ENCODE data around the gene P2RX5.

The P2RX5 gene

DNA sequence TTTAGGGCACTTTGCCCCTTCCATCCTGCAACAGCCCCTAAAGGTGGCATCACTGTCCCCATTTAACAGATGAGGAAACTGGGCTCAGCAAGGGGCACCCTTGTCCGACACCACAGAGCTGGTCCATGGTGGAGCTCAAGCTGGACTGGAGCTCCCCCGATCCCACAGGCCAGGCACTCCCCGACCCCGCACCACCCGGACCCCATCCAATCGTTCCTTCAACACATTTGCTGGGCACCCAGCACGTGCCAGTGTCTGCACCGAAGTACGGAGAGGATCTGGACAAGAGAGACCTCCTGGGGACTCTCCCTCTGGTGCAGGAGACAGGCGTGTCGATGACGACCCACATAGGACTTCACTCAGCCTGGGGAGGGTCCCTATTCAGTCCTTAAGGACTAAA, 13.9 kb downstream of the P2RX5 start:
- DNase-seq (ENCODE audit: low spot score): no peak
- H4K8ac ChIP-seq (ENCODE audit: low read depth, low read length): no peak overlapping the region
- no peak overlapping the region for H2BK15ac ChIP-seq (ENCODE audit: low read length)
- H2BK5ac ChIP-seq (ENCODE audit: low read length): no peak overlapping the region
- no peaks in the 10 kb centered on the region for H3K36me3 ChIP-seq (replicated peaks in 1 of 2; ENCODE audit: control insufficient read depth in 2 of 2, insufficient read depth in 2 of 2, low read length in 2 of 2)
- no peaks in the 10 kb centered on the region for H3K79me1 ChIP-seq (ENCODE audit: low read depth, low read length)
- no peak overlapping the region for H2AFZ ChIP-seq (ENCODE audit: low read length)
- H2AK5ac ChIP-seq (ENCODE audit: low read depth, low read length): peak overlapping the region; percentile 83
- H3K4me3 ChIP-seq (ENCODE audit: low read length in 2 of 2): no peak overlapping the region
- H3K27ac ChIP-seq (replicated peaks; ENCODE audit: low read length): no peak overlapping the region
- H3K4ac ChIP-seq (ENCODE audit: low read length): no peak overlapping the region
- WGBS, 2 donors (ENCODE audit: extremely low coverage in 2 of 2, insufficient read length in 2 of 2, insufficient replicate concordance in 1 of 2): no CpG with 5 or more reads among the region's 12 CpGs
- no peaks in the 10 kb centered on the region for H3K9me3 ChIP-seq (replicated peaks in 1 of 2; ENCODE audit: control insufficient read depth in 2 of 2, insufficient read depth in 1 of 2, low read depth in 1 of 2, low read length in 2 of 2)
- no peak overlapping the region for H4K91ac ChIP-seq (ENCODE audit: low read depth, low read length, poor library complexity)
- no peak overlapping the region for H2BK120ac ChIP-seq (ENCODE audit: low read depth, low read length)
- peaks cover 0 to 3% of the 10 kb centered on the region in 2 donors for H3K4me1 ChIP-seq (ENCODE audit: control insufficient read depth in 2 of 2, insufficient read depth in 1 of 2, low read depth in 1 of 2, low read length in 2 of 2)
- H3K27me3 ChIP-seq (ENCODE audit: control insufficient read depth in 3 of 3, insufficient read depth in 3 of 3, low read depth in 1 of 3, low read length in 3 of 3): peaks cover 0 to 24% (median 0%) of the 10 kb centered on the region in 3 experiments
- H3K18ac ChIP-seq (ENCODE audit: low read length): no peak overlapping the region
- no peak overlapping the region for H3K23ac ChIP-seq (ENCODE audit: low read depth, low read length, poor library complexity)
- H2BK12ac ChIP-seq (ENCODE audit: low read length): no peak overlapping the region
- H3K4me2 ChIP-seq (ENCODE audit: insufficient read depth, low read length, poor library complexity, severe bottlenecking): no peak overlapping the region
- no peak overlapping the region for H3K14ac ChIP-seq (ENCODE audit: low read length)
- H3K9ac ChIP-seq (ENCODE audit: low read depth, low read length, poor library complexity): no peak overlapping the region

DNA sequence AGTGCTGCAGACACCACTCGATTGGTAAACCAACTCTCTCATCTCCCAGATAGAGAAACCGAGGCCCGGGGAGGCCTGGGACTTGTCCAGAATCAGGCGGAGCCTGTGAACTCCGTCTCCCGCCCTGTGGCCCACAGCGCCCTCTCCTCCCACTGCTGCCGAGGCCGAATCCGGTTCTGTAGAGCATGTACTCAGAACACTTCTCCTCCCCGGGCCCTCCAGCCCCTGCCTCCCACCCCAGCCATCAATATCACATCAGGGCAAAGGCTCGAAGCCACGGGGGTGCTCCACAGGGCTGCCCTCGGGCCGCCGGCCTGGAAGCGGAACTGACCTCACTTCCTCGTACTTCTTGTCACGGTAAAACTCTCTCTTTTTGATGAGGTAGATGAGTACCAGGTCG, 14.4 kb downstream of the P2RX5 start:
- WGBS, 2 donors (ENCODE audit: extremely low coverage in 2 of 2, insufficient read length in 2 of 2, insufficient replicate concordance in 1 of 2): no CpG with 5 or more reads among the region's 20 CpGs
- no peak overlapping the region for H2BK120ac ChIP-seq (ENCODE audit: low read depth, low read length)

GRCh38 chr17:3681057-3681456, 14.9 kb downstream of the P2RX5 start:
- Histone ChIP-seq H3K27me3 (ENCODE audit: control insufficient read depth in 3 of 3, insufficient read depth in 3 of 3, low read depth in 1 of 3, low read length in 3 of 3) (peaks cover 0 to 25% (median 0%) of the 10 kb centered on the region in 3 experiments), H3K4me1 (ENCODE audit: control insufficient read depth in 2 of 2, insufficient read depth in 1 of 2, low read depth in 1 of 2, low read length in 2 of 2) (peaks cover 0 to 3% of the 10 kb centered on the region in 2 donors), H2AK5ac (ENCODE audit: low read depth, low read length) (no peak overlapping the region), H4K91ac (ENCODE audit: low read depth, low read length, poor library complexity) (peak overlapping the region; percentile 30), H3K4ac (ENCODE audit: low read length) (no peak overlapping the region), H4K8ac (ENCODE audit: low read depth, low read length) (no peak overlapping the region), H3K9me3 (replicated peaks in 1 of 2; ENCODE audit: control insufficient read depth in 2 of 2, insufficient read depth in 1 of 2, low read depth in 1 of 2, low read length in 2 of 2) (no peaks in the 10 kb centered on the region), H3K79me1 (ENCODE audit: low read depth, low read length) (no peaks in the 10 kb centered on the region), H3K36me3 (replicated peaks in 1 of 2; ENCODE audit: control insufficient read depth in 2 of 2, insufficient read depth in 2 of 2, low read length in 2 of 2) (no peaks in the 10 kb centered on the region), H3K4me2 (ENCODE audit: insufficient read depth, low read length, poor library complexity, severe bottlenecking) (no peak overlapping the region), H3K27ac (replicated peaks; ENCODE audit: low read length) (no peak overlapping the region), H3K14ac (ENCODE audit: low read length) (no peak overlapping the region), H3K9ac (ENCODE audit: low read depth, low read length, poor library complexity) (peak overlapping the region; percentile 44), H3K23ac (ENCODE audit: low read depth, low read length, poor library complexity) (peak overlapping the region; percentile 20), H3K4me3 (ENCODE audit: low read length in 2 of 2) (no peak overlapping the region), H2BK120ac (ENCODE audit: low read depth, low read length) (no peak overlapping the region), H2BK15ac (ENCODE audit: low read length) (no peak overlapping the region), H2BK12ac (ENCODE audit: low read length) (peak overlapping the region; percentile 22), H2AFZ (ENCODE audit: low read length) (no peak overlapping the region), H3K18ac (ENCODE audit: low read length) (no peak overlapping the region), H2BK5ac (ENCODE audit: low read length) (no peak overlapping the region)
- WGBS, 2 donors (ENCODE audit: extremely low coverage in 2 of 2, insufficient read length in 2 of 2, insufficient replicate concordance in 1 of 2): no CpG with 5 or more reads among the region's 12 CpGs
- DNase-seq (ENCODE audit: low spot score): no peak

More for the DNA sequence above, 14.4 kb downstream of the P2RX5 start:
- no peak overlapping the region for H3K18ac ChIP-seq (ENCODE audit: low read length)
- H4K8ac ChIP-seq (ENCODE audit: low read depth, low read length): no peak overlapping the region
- no peak overlapping the region for H2BK5ac ChIP-seq (ENCODE audit: low read length)
- peak overlapping the region; percentile 42 for H2AFZ ChIP-seq (ENCODE audit: low read length)
- H3K27me3 ChIP-seq (ENCODE audit: control insufficient read depth in 3 of 3, insufficient read depth in 3 of 3, low read depth in 1 of 3, low read length in 3 of 3): peaks cover 0 to 25% (median 0%) of the 10 kb centered on the region in 3 experiments
- H3K4me2 ChIP-seq (ENCODE audit: insufficient read depth, low read length, poor library complexity, severe bottlenecking): no peak overlapping the region
- no peak overlapping the region for H2BK12ac ChIP-seq (ENCODE audit: low read length)
- H2BK15ac ChIP-seq (ENCODE audit: low read length): no peak overlapping the region
- H3K14ac ChIP-seq (ENCODE audit: low read length): no peak overlapping the region
- H3K9me3 ChIP-seq (replicated peaks in 1 of 2; ENCODE audit: control insufficient read depth in 2 of 2, insufficient read depth in 1 of 2, low read depth in 1 of 2, low read length in 2 of 2): no peaks in the 10 kb centered on the region
- DNase-seq (ENCODE audit: low spot score): no peak
- no peak overlapping the region for H3K23ac ChIP-seq (ENCODE audit: low read depth, low read length, poor library complexity)
- no peak overlapping the region for H3K27ac ChIP-seq (replicated peaks; ENCODE audit: low read length)
- peak overlapping the region; percentile 83 for H2AK5ac ChIP-seq (ENCODE audit: low read depth, low read length)
- no peak overlapping the region for H3K9ac ChIP-seq (ENCODE audit: low read depth, low read length, poor library complexity)
- H3K4me3 ChIP-seq (ENCODE audit: low read length in 2 of 2): no peak overlapping the region
- H3K36me3 ChIP-seq (replicated peaks in 1 of 2; ENCODE audit: control insufficient read depth in 2 of 2, insufficient read depth in 2 of 2, low read length in 2 of 2): no peaks in the 10 kb centered on the region
- H4K91ac ChIP-seq (ENCODE audit: low read depth, low read length, poor library complexity): no peak overlapping the region
- no peaks in the 10 kb centered on the region for H3K79me1 ChIP-seq (ENCODE audit: low read depth, low read length)
- H3K4me1 ChIP-seq (ENCODE audit: control insufficient read depth in 2 of 2, insufficient read depth in 1 of 2, low read depth in 1 of 2, low read length in 2 of 2): peaks cover 0 to 3% of the 10 kb centered on the region in 2 donors
- H3K4ac ChIP-seq (ENCODE audit: low read length): no peak overlapping the region

GRCh38 chr17:3679531-3680126, 16.3 kb downstream of the P2RX5 start:
- H3K79me1 ChIP-seq (ENCODE audit: low read depth, low read length): no peaks in the 10 kb centered on the region
- H2BK120ac ChIP-seq (ENCODE audit: low read depth, low read length): no peak overlapping the region
- H3K27me3 ChIP-seq (ENCODE audit: control insufficient read depth in 3 of 3, insufficient read depth in 3 of 3, low read depth in 1 of 3, low read length in 3 of 3): peaks cover 0 to 25% (median 0%) of the 10 kb centered on the region in 3 experiments
- peaks cover 0 to 4% of the 10 kb centered on the region in 2 donors for H3K4me1 ChIP-seq (ENCODE audit: control insufficient read depth in 2 of 2, insufficient read depth in 1 of 2, low read depth in 1 of 2, low read length in 2 of 2)
- no peak overlapping the region for H4K8ac ChIP-seq (ENCODE audit: low read depth, low read length)
- H3K27ac ChIP-seq (replicated peaks; ENCODE audit: low read length): no peak overlapping the region
- no peak overlapping the region for H2BK5ac ChIP-seq (ENCODE audit: low read length)
- no peak overlapping the region for H3K4me3 ChIP-seq (ENCODE audit: low read length in 2 of 2)
- H4K91ac ChIP-seq (ENCODE audit: low read depth, low read length, poor library complexity): no peak overlapping the region
- WGBS, 2 donors (ENCODE audit: extremely low coverage in 2 of 2, insufficient read length in 2 of 2, insufficient replicate concordance in 1 of 2): no CpG with 5 or more reads among the region's 20 CpGs
- peak overlapping the region; percentile 56 for H3K14ac ChIP-seq (ENCODE audit: low read length)
- no peak overlapping the region for H2BK15ac ChIP-seq (ENCODE audit: low read length)
- peak overlapping the region; percentile 21 for H3K9ac ChIP-seq (ENCODE audit: low read depth, low read length, poor library complexity)
- no peak overlapping the region for H3K23ac ChIP-seq (ENCODE audit: low read depth, low read length, poor library complexity)
- H3K18ac ChIP-seq (ENCODE audit: low read length): no peak overlapping the region
- no peaks in the 10 kb centered on the region for H3K36me3 ChIP-seq (replicated peaks in 1 of 2; ENCODE audit: control insufficient read depth in 2 of 2, insufficient read depth in 2 of 2, low read length in 2 of 2)
- H2AFZ ChIP-seq (ENCODE audit: low read length): no peak overlapping the region
- no peak for DNase-seq (ENCODE audit: low spot score)
- H3K4me2 ChIP-seq (ENCODE audit: insufficient read depth, low read length, poor library complexity, severe bottlenecking): no peak overlapping the region
- peak overlapping the region; percentile 84 for H2BK12ac ChIP-seq (ENCODE audit: low read length)
- peak overlapping the region; percentile 40 for H2AK5ac ChIP-seq (ENCODE audit: low read depth, low read length)
- H3K9me3 ChIP-seq (replicated peaks in 1 of 2; ENCODE audit: control insufficient read depth in 2 of 2, insufficient read depth in 1 of 2, low read depth in 1 of 2, low read length in 2 of 2): no peaks in the 10 kb centered on the region
- peak overlapping the region; percentile 37 for H3K4ac ChIP-seq (ENCODE audit: low read length)

Data from neuronal stem cell (in vitro differentiated cells).